GM23338 (cell line): ENCODE data around the gene PNPO.

ENCODE experiments used
- CREB1 ChIP-seq: fragments of 250-450 bp; sonication (Bioruptor Pico); IDR thresholded peaks from 2 replicates; pipeline ENCODE4 v1.5.0; 2020; ENCODE audit warnings: low read depth, mild to moderate bottlenecking, moderate library complexity
- EZH2 ChIP-seq: fragments of 200-600 bp; sonication (generic); IDR thresholded peaks from one replicate; pipeline ENCODE4 v1.8.0; 2017; ENCODE audit warnings: antibody characterized with exemption, mild to moderate bottlenecking, low read depth; ENCODE audit not compliant: unreplicated experiment
- EZH2phosphoT487 ChIP-seq: fragments of 200-600 bp; sonication (generic); IDR thresholded peaks from one replicate; pipeline ENCODE4 v1.8.1; 2018; ENCODE audit warnings: antibody characterized with exemption; ENCODE audit not compliant: unreplicated experiment
- JUNB ChIP-seq: IDR thresholded peaks from one replicate; pipeline ENCODE4 v1.6.1; 2016; ENCODE audit warnings: antibody characterized with exemption; ENCODE audit not compliant: unreplicated experiment
- NANOG ChIP-seq: IDR thresholded peaks from 2 replicates; pipeline ENCODE4 v1.6.1; 2016; ENCODE audit warnings: antibody characterized with exemption, borderline replicate concordance
- POLR2AphosphoS5 ChIP-seq: IDR thresholded peaks from 2 replicates; pipeline ENCODE4 v1.6.1; 2016; ENCODE audit warnings: antibody characterized with exemption, low read depth
- ZNF331 ChIP-seq: fragments of 250-450 bp; sonication (Bioruptor Pico); IDR thresholded peaks from 2 replicates; pipeline ENCODE4 v1.5.0; 2020; ENCODE audit warnings: low read depth, mild to moderate bottlenecking, moderate library complexity
- TF ChIP-seq, protein P1 (sequence below): IDR thresholded peaks from one replicate; pipeline ENCODE4 v1.6.1; 2018; ENCODE audit warnings: antibody characterized with exemption; ENCODE audit not compliant: unreplicated experiment
- TF ChIP-seq, protein P2 (sequence below), 2 experiments: fragments of 200-600 bp in 1 of 2; sonication (generic) in 1 of 2; conservative IDR thresholded peaks; 2 replicates each; pipeline versions ENCODE4 v1.5.1 to v1.6.1; 2016 to 2017; ENCODE audit warnings: antibody characterized with exemption in 2 of 2, low read depth in 2 of 2, mild to moderate bottlenecking in 2 of 2, moderate library complexity in 1 of 2
- TF ChIP-seq, protein P3 (sequence below): IDR thresholded peaks from 2 replicates; pipeline ENCODE4 v1.6.1; 2016; ENCODE audit warnings: antibody characterized with exemption

DNA sequence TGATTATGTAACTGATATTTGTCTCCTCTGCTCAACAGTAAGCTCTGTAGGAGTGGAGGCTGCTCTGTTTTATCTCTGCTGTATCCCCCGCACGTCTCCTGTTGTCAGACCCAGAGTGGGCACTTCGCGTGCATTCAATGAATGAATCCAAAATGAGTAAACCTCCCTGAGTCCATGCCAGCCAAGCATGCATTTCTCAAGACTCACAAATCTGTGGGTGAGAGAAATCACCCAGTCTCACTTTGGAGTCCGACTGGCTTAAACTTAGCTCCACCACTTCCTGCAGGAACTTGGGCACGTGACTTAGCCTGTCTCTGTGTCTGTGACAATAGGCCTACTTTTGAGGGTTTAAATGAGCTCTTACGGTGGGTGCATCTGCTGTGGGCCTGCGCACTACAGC lies 3.7 kb downstream of the PNPO start:
- TF ChIP-seq, protein P1, sequence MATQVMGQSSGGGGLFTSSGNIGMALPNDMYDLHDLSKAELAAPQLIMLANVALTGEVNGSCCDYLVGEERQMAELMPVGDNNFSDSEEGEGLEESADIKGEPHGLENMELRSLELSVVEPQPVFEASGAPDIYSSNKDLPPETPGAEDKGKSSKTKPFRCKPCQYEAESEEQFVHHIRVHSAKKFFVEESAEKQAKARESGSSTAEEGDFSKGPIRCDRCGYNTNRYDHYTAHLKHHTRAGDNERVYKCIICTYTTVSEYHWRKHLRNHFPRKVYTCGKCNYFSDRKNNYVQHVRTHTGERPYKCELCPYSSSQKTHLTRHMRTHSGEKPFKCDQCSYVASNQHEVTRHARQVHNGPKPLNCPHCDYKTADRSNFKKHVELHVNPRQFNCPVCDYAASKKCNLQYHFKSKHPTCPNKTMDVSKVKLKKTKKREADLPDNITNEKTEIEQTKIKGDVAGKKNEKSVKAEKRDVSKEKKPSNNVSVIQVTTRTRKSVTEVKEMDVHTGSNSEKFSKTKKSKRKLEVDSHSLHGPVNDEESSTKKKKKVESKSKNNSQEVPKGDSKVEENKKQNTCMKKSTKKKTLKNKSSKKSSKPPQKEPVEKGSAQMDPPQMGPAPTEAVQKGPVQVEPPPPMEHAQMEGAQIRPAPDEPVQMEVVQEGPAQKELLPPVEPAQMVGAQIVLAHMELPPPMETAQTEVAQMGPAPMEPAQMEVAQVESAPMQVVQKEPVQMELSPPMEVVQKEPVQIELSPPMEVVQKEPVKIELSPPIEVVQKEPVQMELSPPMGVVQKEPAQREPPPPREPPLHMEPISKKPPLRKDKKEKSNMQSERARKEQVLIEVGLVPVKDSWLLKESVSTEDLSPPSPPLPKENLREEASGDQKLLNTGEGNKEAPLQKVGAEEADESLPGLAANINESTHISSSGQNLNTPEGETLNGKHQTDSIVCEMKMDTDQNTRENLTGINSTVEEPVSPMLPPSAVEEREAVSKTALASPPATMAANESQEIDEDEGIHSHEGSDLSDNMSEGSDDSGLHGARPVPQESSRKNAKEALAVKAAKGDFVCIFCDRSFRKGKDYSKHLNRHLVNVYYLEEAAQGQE = no peak
- TF ChIP-seq, protein P2, sequence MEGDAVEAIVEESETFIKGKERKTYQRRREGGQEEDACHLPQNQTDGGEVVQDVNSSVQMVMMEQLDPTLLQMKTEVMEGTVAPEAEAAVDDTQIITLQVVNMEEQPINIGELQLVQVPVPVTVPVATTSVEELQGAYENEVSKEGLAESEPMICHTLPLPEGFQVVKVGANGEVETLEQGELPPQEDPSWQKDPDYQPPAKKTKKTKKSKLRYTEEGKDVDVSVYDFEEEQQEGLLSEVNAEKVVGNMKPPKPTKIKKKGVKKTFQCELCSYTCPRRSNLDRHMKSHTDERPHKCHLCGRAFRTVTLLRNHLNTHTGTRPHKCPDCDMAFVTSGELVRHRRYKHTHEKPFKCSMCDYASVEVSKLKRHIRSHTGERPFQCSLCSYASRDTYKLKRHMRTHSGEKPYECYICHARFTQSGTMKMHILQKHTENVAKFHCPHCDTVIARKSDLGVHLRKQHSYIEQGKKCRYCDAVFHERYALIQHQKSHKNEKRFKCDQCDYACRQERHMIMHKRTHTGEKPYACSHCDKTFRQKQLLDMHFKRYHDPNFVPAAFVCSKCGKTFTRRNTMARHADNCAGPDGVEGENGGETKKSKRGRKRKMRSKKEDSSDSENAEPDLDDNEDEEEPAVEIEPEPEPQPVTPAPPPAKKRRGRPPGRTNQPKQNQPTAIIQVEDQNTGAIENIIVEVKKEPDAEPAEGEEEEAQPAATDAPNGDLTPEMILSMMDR (conservative IDR thresholded peaks at IDR 0.05; ENCODE audit: low read depth in 2 of 2) = no peak
- no peak for TF ChIP-seq POLR2AphosphoS5
- no peak for TF ChIP-seq EZH2
- TF ChIP-seq NANOG = no peak
- TF ChIP-seq, protein P3, sequence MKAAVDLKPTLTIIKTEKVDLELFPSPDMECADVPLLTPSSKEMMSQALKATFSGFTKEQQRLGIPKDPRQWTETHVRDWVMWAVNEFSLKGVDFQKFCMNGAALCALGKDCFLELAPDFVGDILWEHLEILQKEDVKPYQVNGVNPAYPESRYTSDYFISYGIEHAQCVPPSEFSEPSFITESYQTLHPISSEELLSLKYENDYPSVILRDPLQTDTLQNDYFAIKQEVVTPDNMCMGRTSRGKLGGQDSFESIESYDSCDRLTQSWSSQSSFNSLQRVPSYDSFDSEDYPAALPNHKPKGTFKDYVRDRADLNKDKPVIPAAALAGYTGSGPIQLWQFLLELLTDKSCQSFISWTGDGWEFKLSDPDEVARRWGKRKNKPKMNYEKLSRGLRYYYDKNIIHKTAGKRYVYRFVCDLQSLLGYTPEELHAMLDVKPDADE = no peak
- no peak for TF ChIP-seq ZNF331 (CRISPR knock-in tag)
- TF ChIP-seq JUNB = no peak
- no peak for TF ChIP-seq EZH2phosphoT487
- no peak for TF ChIP-seq CREB1 (CRISPR knock-in tag)
